NCI-H82 (cell line): ENCODE measurements around the gene SFTPA2.
"Not testable (repeated sequence)": the region's sequence is repeated elsewhere in the genome, so short reads cannot be mapped to it uniquely, and the experiment has no call there.

Experiments
- DNase-seq: peaks from one replicate; lab custom pipeline; 2025; lab: John Stamatoyannopoulos, UW

Gene SFTPA2

GRCh38 chr10:79511891-79512583 is 48.2 kb downstream of the SFTPA2 start, which contains the start of gene EIF5AL1:
Gene EIF5AL1, plus strand, starts transcription at chr10:79512533. Its CDS starts 117 bp downstream, at chr10:79512650.
- not testable (repeated sequence) for DNase-seq

- DNase-seq, result not testable (repeated sequence)
These were observed 50.2 kb downstream of the SFTPA2 start for GRCh38 chr10:79509934-79510508.

- DNase-seq, result not testable (repeated sequence)
These were observed 50.8 kb downstream of the SFTPA2 start for GRCh38 chr10:79509306-79509933.

DNA sequence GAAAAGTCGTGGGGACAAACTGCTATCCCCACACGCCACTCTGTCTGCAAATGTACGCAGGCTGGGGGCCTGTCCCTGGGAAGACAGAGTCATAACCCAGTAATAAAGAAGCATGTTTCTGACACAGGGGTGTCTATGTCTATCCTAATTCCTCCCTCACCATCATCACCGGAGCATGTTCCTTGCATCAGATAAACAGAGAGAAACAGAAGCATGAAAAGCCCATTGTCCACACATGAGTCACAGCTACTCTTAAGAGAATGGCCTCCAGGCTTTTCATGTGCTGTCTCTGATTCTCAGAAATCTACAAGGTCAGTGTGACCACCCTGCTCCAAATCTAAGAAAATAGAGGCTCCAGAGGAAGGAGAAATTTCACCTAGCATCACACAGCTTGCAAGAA is 52.0 kb downstream of the SFTPA2 start:
- not testable (repeated sequence) for DNase-seq

- no peak for DNase-seq
These were observed 52.6 kb downstream of the SFTPA2 start for GRCh38 chr10:79507440-79508167.
